ENCODE results near the gene PLEKHD1.

DNA sequence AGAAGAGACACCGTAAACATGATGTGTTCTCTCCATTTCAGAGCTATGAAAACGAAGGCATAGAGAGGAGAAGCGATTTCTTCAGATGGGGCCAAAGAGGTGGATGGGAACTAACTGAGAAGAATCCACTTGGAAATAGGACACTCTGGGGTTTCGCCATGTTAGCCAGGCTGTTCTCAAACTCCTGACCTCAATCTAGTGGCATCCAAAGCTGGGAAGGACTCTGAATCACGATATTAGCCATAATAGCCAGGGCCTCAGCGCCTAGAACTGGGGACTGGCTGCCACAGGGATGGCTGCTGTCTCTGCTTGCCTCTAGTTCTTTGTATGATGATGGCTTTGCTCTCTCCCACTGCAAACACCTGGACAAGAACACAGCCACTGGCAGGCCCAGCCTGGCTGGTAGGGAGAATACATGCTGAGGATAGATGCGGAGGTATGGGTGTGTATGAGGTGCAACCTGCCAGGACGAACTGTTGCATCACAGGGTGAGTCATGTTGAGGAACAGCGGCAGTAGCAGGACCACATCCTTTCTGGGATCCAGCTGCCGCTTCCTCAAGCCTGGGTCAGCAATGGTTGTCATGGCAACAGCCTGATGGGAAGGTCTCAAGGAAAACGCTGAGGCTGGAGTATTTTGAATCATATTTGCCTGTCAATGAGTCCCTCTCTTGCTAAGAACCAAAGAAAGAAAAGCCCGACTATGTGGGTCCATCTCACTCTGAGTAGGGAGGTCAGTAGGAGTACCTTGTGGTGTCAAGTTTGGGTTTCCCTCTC, 59.0 kb downstream of the PLEKHD1 start:
- TF ChIP-seq, protein P1, sequence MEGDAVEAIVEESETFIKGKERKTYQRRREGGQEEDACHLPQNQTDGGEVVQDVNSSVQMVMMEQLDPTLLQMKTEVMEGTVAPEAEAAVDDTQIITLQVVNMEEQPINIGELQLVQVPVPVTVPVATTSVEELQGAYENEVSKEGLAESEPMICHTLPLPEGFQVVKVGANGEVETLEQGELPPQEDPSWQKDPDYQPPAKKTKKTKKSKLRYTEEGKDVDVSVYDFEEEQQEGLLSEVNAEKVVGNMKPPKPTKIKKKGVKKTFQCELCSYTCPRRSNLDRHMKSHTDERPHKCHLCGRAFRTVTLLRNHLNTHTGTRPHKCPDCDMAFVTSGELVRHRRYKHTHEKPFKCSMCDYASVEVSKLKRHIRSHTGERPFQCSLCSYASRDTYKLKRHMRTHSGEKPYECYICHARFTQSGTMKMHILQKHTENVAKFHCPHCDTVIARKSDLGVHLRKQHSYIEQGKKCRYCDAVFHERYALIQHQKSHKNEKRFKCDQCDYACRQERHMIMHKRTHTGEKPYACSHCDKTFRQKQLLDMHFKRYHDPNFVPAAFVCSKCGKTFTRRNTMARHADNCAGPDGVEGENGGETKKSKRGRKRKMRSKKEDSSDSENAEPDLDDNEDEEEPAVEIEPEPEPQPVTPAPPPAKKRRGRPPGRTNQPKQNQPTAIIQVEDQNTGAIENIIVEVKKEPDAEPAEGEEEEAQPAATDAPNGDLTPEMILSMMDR (conservative IDR thresholded peaks at IDR 0.05) = no peak
- no peak for TF ChIP-seq EZH2 (IDR thresholded peaks at IDR 0.05; ENCODE audit: low read depth)

Data from PC-9 (cell line).